ENCODE results near the gene LDLRAD3. TPM values are rescaled to one million over a fixed set of nuclear protein-coding genes. Genes with fewer than 3 reads are reported as not detected.

The LDLRAD3 gene
- total RNA-seq, 1 experiment from 2014 or later: 14.6 TPM

GRCh38 chr11:36271794-36272407 lies 328.0 kb downstream of the LDLRAD3 start:
- DNase-seq (ENCODE audit: low spot score): no peak

GRCh38 chr11:36273110-36273509 lies 329.2 kb downstream of the LDLRAD3 start:
- DNase-seq (ENCODE audit: low spot score): no peak

- no peak for DNase-seq (ENCODE audit: low spot score)
Measured at GRCh38 chr11:36274414-36274813, 330.6 kb downstream of the LDLRAD3 start.

- no peak for DNase-seq (ENCODE audit: low spot score)
Measured at GRCh38 chr11:36278531-36279282, 334.8 kb downstream of the LDLRAD3 start.

- DNase-seq (ENCODE audit: low spot score): no peak
Measured at GRCh38 chr11:36280531-36280930, 336.7 kb downstream of the LDLRAD3 start.

Measured in A172 (cell line).